ENCODE measurements around the gene CCDC63. TPM values are rescaled to one million over a fixed set of nuclear protein-coding genes. Genes with fewer than 3 reads are reported as not detected.

CCDC63 gene
- total and polyA plus RNA-seq, 4 donors: not detected

DNA sequence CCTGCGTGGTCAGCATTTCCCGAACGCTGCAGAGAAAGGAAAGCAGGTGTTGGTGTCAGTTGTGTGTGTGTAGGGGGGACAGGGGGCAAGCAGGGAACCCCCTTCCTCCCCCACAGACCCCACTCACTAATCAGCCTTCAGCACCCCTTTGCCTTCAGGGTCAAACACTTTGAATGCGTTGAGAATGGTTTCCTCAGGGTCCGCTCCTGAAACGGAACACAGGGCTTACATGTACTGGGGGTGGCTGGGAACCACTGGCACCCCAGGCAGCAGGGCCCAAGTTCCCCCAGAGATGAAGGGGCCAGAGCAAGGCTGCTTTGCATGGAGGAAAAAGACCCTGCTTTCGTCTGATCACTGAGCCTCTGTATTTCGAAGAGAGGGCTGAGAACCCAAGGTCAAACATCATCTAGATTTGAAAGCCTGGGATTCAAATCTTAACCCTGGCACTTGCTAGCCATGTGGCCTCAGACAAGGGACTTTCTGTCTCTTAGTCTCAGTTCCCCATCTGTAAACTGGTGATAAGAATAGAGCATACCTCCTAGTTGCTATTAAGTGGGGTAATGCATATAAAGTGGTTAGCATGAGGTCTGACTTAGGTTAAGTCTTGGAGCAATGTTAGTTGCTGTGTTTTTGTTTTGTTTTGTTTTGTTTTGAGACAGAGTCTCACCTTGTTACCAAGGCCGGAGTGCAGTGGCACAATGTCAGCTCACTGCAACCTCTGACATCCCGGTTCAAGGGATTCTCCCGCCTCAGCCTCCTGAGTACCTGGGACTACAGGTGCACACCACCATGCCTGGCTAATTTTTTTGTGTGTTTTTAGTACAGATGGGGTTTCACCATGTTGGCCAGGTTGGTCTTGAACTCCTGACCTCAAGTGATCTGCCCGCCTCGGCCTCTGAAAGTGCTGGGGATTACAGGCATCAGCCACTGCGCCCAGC lies 66.6 kb downstream of the CCDC63 start:
- WGBS (ENCODE audit: insufficient coverage): 83% methylated on average over 10 of the region's 14 CpGs
- H3K27ac ChIP-seq (ENCODE audit: low read depth, low read length): no peak overlapping the region
- DNase-seq (ENCODE audit: low read depth in 4 of 6, low spot score in 6 of 6): no peak
- no peaks in the 10 kb centered on the region for H3K9me3 ChIP-seq (ENCODE audit: control insufficient read depth, insufficient read depth, low read length)
- peaks cover 3% of the 10 kb centered on the region for H3K4me1 ChIP-seq (ENCODE audit: control insufficient read depth, insufficient read depth, low read length)
- no peaks in the 10 kb centered on the region for H3K27me3 ChIP-seq (ENCODE audit: control insufficient read depth, insufficient read depth, low read length)
- H3K36me3 ChIP-seq (ENCODE audit: control insufficient read depth, insufficient read depth, low read length): no peaks in the 10 kb centered on the region
- no peak overlapping the region for H3K4me3 ChIP-seq (ENCODE audit: low read depth, low read length)

DNA sequence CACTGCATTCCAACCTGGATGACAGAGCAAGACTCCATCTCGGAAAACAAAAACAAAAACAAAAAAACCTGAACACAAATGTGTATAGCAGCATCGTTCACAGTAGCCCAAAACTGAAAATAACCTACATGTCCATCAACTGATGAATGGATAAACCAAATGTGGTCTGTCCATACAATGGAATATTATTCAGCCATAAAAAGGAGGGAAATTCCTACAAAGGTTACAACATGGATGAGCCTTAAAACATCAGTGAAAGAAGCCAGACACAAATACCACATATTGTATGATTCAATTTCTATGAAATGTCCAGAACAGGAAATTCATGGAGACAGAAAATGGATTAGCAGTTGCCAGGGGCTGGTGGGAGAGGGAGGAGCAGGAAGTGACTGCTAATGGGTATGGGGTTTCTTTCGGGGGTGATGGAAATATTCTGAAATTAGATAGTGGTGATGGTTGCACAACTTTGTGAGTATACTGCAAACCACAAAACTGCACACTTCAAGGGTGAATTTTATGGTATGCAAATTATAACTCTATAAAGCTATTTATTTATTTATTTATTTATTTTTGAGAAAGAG lies 69.6 kb downstream of the CCDC63 start:
- no peaks in the 10 kb centered on the region for H3K9me3 ChIP-seq (ENCODE audit: control insufficient read depth, insufficient read depth, low read length)
- H3K4me3 ChIP-seq (ENCODE audit: low read depth, low read length): no peak overlapping the region
- no CpG with 5 or more reads among the region's 3 CpGs for WGBS (ENCODE audit: insufficient coverage)
- no peaks in the 10 kb centered on the region for H3K36me3 ChIP-seq (ENCODE audit: control insufficient read depth, insufficient read depth, low read length)
- H3K27me3 ChIP-seq (ENCODE audit: control insufficient read depth, insufficient read depth, low read length): no peaks in the 10 kb centered on the region
- peaks cover 3% of the 10 kb centered on the region for H3K4me1 ChIP-seq (ENCODE audit: control insufficient read depth, insufficient read depth, low read length)
- no peak for DNase-seq (ENCODE audit: low read depth in 4 of 6, low spot score in 6 of 6)
- H3K27ac ChIP-seq (ENCODE audit: low read depth, low read length): no peak overlapping the region

DNA sequence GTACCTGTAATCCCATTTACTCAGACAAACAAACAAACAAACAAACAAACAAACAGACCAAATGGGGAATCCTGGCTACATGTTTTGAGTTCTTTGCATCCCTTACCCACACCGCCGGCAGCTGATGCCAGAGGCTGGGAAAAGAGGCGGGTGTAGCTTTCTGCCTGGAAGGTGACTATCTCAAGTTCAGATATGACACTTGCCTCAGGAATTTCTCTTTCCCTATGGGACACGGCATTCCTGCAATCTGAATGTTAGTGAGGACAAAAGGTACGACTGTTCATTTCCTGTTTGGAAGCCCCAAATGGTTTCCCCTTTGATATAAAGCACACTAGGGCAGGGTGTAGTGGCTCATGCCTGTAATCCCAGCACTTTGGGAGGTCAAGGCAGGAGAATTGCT lies 70.7 kb downstream of the CCDC63 start:
- no peak overlapping the region for H3K27ac ChIP-seq (ENCODE audit: low read depth, low read length)
- H3K27me3 ChIP-seq (ENCODE audit: control insufficient read depth, insufficient read depth, low read length): no peaks in the 10 kb centered on the region
- 83% methylated on average over 1 of the region's 5 CpGs for WGBS (ENCODE audit: insufficient coverage)
- H3K4me1 ChIP-seq (ENCODE audit: control insufficient read depth, insufficient read depth, low read length): peaks cover 3% of the 10 kb centered on the region
- DNase-seq (ENCODE audit: low read depth in 4 of 6, low spot score in 6 of 6): no peak
- no peaks in the 10 kb centered on the region for H3K9me3 ChIP-seq (ENCODE audit: control insufficient read depth, insufficient read depth, low read length)
- no peak overlapping the region for H3K4me3 ChIP-seq (ENCODE audit: low read depth, low read length)
- no peaks in the 10 kb centered on the region for H3K36me3 ChIP-seq (ENCODE audit: control insufficient read depth, insufficient read depth, low read length)

DNA sequence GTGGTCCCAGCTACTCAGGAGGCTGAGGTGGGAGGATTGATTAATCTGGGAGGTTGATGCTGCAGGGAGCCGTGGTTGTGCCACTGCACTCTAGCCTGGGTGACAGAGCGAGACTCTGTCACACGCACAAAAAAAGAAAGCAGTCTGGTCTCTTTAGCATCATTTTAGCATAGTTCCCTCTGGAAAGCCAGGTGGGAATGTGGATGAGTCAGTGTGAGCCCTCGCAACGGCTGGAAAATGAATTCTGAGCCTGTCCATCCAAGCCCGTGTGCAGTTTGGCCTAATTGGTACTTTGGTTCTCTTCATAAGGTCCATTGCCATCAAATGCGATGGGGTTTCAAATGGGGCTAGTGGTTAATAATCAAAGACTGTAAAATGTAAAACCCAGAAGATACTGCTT lies 71.2 kb downstream of the CCDC63 start:
- Histone ChIP-seq H3K9me3 (ENCODE audit: control insufficient read depth, insufficient read depth, low read length) (no peaks in the 10 kb centered on the region), H3K4me1 (ENCODE audit: control insufficient read depth, insufficient read depth, low read length) (peaks cover 3% of the 10 kb centered on the region), H3K4me3 (ENCODE audit: low read depth, low read length) (no peak overlapping the region), H3K36me3 (ENCODE audit: control insufficient read depth, insufficient read depth, low read length) (no peaks in the 10 kb centered on the region), H3K27me3 (ENCODE audit: control insufficient read depth, insufficient read depth, low read length) (no peaks in the 10 kb centered on the region), H3K27ac (ENCODE audit: low read depth, low read length) (no peak overlapping the region)
- WGBS (ENCODE audit: insufficient coverage): 80% methylated on average over 6 of the region's 7 CpGs
- no peak for DNase-seq (ENCODE audit: low read depth in 4 of 6, low spot score in 6 of 6)

DNA sequence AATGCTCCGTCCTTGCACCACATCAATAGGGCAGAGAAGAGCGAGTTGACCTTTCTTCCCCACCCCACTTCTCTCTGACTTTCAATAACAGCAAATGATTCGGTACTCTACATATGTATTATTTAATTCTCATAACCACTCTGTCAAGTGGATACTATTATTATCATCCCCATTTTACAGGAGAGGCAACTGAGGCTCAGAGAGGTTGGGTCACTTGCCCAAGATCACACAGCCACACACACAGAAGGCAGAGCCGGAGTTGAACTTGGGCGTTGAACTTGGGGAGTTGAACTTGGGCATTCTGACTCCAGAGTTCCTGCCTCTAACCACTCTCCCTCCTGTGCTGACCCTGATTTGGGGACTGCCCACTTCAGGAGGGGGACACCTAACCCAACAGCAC lies 72.9 kb downstream of the CCDC63 start:
- no peaks in the 10 kb centered on the region for H3K9me3 ChIP-seq (ENCODE audit: control insufficient read depth, insufficient read depth, low read length)
- 90% methylated on average over 4 of the region's 5 CpGs for WGBS (ENCODE audit: insufficient coverage)

DNA sequence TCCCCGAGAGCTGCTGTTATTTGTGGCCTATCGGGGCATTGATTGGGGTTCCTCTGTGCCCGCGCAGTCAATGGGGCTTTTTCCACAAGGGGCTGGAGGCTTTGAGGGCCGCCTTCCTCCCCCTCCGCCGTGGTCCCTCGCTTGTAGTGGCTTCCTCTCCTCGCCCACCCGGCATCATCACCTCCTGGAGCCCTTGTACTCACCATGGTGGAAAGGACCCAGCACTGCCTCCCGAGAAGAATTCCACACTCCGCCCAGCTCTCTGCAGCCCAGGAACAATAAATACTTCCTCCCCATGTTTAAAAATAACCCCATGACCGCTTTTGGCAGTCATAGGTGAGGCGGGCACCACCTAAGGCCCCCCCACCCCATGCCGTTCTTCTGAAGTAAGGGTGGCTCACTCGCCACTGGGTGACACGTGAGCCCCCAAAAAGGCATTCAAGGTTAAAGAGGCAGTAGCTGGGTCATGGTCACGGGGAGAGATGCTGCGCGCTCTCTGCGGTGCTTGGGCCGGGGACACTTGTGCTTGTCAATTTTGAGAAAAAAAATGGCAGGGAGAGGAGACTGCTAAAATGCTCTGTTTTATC lies 73.6 kb downstream of the CCDC63 start, which contains the start of gene MYL2:
Gene MYL2 (minus strand): TSS at position 256 of the 587 bp plus-strand sequence. CDS start 50 bp downstream, at position 206.
- Histone ChIP-seq H3K36me3 (ENCODE audit: control insufficient read depth, insufficient read depth, low read length) (no peaks in the 10 kb centered on the region), H3K4me3 (ENCODE audit: low read depth, low read length) (no peak within 1 kb of the TSS), H3K27ac (ENCODE audit: low read depth, low read length) (no peak within 1 kb of the TSS), H3K4me1 (ENCODE audit: control insufficient read depth, insufficient read depth, low read length) (no peaks in the 10 kb centered on the region), H3K9me3 (ENCODE audit: control insufficient read depth, insufficient read depth, low read length) (no peaks in the 10 kb centered on the region), H3K27me3 (ENCODE audit: control insufficient read depth, insufficient read depth, low read length) (no peaks in the 10 kb centered on the region)
- 70% methylated on average over 18 of the region's 22 CpGs for WGBS (ENCODE audit: insufficient coverage)
- DNase-seq (ENCODE audit: low read depth in 4 of 6, low spot score in 6 of 6): no peak

More for the DNA sequence above, 72.9 kb downstream of the CCDC63 start:
- Histone ChIP-seq H3K36me3 (ENCODE audit: control insufficient read depth, insufficient read depth, low read length) (no peaks in the 10 kb centered on the region), H3K27ac (ENCODE audit: low read depth, low read length) (no peak overlapping the region), H3K4me1 (ENCODE audit: control insufficient read depth, insufficient read depth, low read length) (no peaks in the 10 kb centered on the region), H3K27me3 (ENCODE audit: control insufficient read depth, insufficient read depth, low read length) (no peaks in the 10 kb centered on the region), H3K4me3 (ENCODE audit: low read depth, low read length) (no peak overlapping the region)
- DNase-seq (ENCODE audit: low read depth in 4 of 6, low spot score in 6 of 6): no peak

DNA sequence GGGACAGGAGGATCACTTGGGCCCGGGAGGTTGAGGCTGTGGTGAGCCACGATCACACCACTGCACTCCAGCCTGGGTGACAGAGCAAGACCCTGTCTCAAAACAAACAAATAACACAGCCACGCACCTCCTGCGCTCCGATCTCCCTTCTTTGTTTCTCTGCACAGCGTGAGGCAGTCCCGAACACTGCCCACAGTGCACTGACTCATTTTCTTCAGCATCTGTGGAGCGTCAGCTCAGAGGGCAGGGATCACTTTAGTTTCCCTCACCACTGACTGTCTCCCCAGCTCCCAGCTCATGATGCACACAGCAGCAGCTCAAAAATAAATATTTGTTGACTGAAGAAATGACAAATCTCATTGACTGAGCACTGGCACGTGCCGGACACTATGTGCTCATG lies 74.5 kb downstream of the CCDC63 start:
- 56% methylated on average over 10 of the region's 10 CpGs for WGBS (ENCODE audit: insufficient coverage)
- no peak overlapping the region for H3K4me3 ChIP-seq (ENCODE audit: low read depth, low read length)
- no peak for DNase-seq (ENCODE audit: low read depth in 4 of 6, low spot score in 6 of 6)

DNA sequence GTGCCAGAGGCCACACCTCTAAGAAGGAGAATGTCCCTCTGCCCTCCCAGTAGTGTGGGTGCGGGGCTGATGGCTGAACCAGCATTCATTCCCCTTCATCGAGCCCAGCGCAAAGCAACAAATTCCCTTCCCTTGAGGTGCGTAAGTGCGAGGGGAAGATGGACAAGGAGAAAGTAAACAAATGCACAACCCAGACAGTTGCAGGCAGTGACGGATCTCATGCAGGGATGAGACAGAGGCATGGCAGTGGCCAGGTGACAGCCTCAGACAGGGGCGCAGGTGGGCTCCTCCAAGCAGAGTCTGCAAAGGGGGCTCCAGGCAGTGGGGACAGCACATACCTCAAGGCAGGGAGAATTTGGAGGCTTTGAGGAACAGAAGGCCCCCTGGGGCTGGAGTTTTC lies 75.9 kb downstream of the CCDC63 start:
- 83% methylated on average over 4 of the region's 7 CpGs for WGBS (ENCODE audit: insufficient coverage)
- Histone ChIP-seq H3K9me3 (ENCODE audit: control insufficient read depth, insufficient read depth, low read length) (no peaks in the 10 kb centered on the region), H3K27me3 (ENCODE audit: control insufficient read depth, insufficient read depth, low read length) (no peaks in the 10 kb centered on the region), H3K36me3 (ENCODE audit: control insufficient read depth, insufficient read depth, low read length) (no peaks in the 10 kb centered on the region), H3K4me3 (ENCODE audit: low read depth, low read length) (no peak overlapping the region), H3K27ac (ENCODE audit: low read depth, low read length) (no peak overlapping the region), H3K4me1 (ENCODE audit: control insufficient read depth, insufficient read depth, low read length) (no peaks in the 10 kb centered on the region)
- no peak for DNase-seq (ENCODE audit: low read depth in 4 of 6, low spot score in 6 of 6)

More for the DNA sequence above, 74.5 kb downstream of the CCDC63 start:
- Histone ChIP-seq H3K9me3 (ENCODE audit: control insufficient read depth, insufficient read depth, low read length) (no peaks in the 10 kb centered on the region), H3K4me1 (ENCODE audit: control insufficient read depth, insufficient read depth, low read length) (no peaks in the 10 kb centered on the region), H3K27me3 (ENCODE audit: control insufficient read depth, insufficient read depth, low read length) (no peaks in the 10 kb centered on the region), H3K36me3 (ENCODE audit: control insufficient read depth, insufficient read depth, low read length) (no peaks in the 10 kb centered on the region), H3K27ac (ENCODE audit: low read depth, low read length) (no peak overlapping the region)

DNA sequence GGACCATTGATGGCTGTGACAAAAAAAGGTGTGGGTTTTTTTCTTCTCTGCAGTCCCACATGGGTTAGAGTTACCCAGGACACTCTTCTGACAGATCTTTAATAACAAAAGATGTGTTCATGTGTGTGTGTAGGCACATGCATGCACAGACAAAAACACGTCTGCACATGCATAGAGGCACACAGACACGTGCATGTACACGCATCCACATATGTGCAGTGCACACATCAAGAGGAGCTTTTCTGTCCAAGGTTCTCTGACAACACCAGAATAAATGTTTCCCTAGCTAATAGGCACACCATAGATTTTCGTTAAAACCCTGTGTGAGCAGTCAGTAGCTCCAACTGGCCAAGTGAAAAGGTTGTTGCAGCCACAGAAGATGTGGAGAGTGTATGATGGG lies 76.4 kb downstream of the CCDC63 start:
- Histone ChIP-seq H3K27me3 (ENCODE audit: control insufficient read depth, insufficient read depth, low read length) (no peaks in the 10 kb centered on the region), H3K9me3 (ENCODE audit: control insufficient read depth, insufficient read depth, low read length) (no peaks in the 10 kb centered on the region), H3K4me3 (ENCODE audit: low read depth, low read length) (no peak overlapping the region), H3K27ac (ENCODE audit: low read depth, low read length) (no peak overlapping the region), H3K36me3 (ENCODE audit: control insufficient read depth, insufficient read depth, low read length) (no peaks in the 10 kb centered on the region), H3K4me1 (ENCODE audit: control insufficient read depth, insufficient read depth, low read length) (no peaks in the 10 kb centered on the region)
- 90% methylated on average over 2 of the region's 4 CpGs for WGBS (ENCODE audit: insufficient coverage)
- no peak for DNase-seq (ENCODE audit: low read depth in 4 of 6, low spot score in 6 of 6)

All from spinal cord (tissue), 10 donors.